ENCODE data around the gene PGP. TPM values are rescaled to one million over a fixed set of nuclear protein-coding genes. Genes with fewer than 3 reads are reported as not detected.
A peak's percentile ranks its signal among the peaks of the same experiment; 100 is the strongest.

Gene PGP
- total RNA-seq, 1 experiment from 2014 or later, result 38.3 TPM

GRCh38 chr16:2228161-2228824 lies 13.7 kb upstream of the PGP start:
- H2BK120ac ChIP-seq (ENCODE audit: low read depth, low read length, poor library complexity, severe bottlenecking), result no peak overlapping the region
- no peaks in the 10 kb centered on the region for H3K27me3 Mint-ChIP-seq (ENCODE audit: low read depth)

More at GRCh38 chr16:2228161-2228824, 13.7 kb upstream of the PGP start:
- H2BK12ac ChIP-seq (ENCODE audit: insufficient read length, low read depth, low read length), result no peak overlapping the region
- H3K56ac ChIP-seq (ENCODE audit: insufficient read length, low read depth, low read length), result no peak overlapping the region
- DNase-seq, result no peak
- H2BK5ac ChIP-seq (ENCODE audit: insufficient read length, low read length), result no peak overlapping the region
- no peak for TF ChIP-seq CTCF (conservative IDR thresholded peaks at IDR 0.05)
- no peak overlapping the region for H3K23ac ChIP-seq (ENCODE audit: insufficient read length, low read depth, low read length)
- H3K79me2 ChIP-seq (ENCODE audit: insufficient read depth, low read length), result peaks cover 5% of the 10 kb centered on the region; the same call in 1 of the 2 replicates
- Mint-ChIP-seq H3K4me1 (peaks cover 3% of the 10 kb centered on the region in 2 experiments; a peak in 1 of 4 replicates), H3K27ac (peak overlapping the region in 1 of 3 experiments; percentile 90; a peak in 1 of 7 replicates), H3K9me3 (no peaks in the 10 kb centered on the region), H3K36me3 (ENCODE audit: insufficient read depth in 1 of 3, low read depth in 3 of 3) (peaks cover 0 to 22% (median 14%) of the 10 kb centered on the region in 3 experiments; a peak in 6 of 7 replicates), H3K4me3 (no peak overlapping the region; a peak in 1 of 5 replicates)
- no peak overlapping the region for H3T11ph ChIP-seq (ENCODE audit: low read length)
- no peaks in the 10 kb centered on the region for H3K27me3 ChIP-seq (ENCODE audit: insufficient read depth, low read length)
- no peak overlapping the region for H3K27ac ChIP-seq (ENCODE audit: insufficient read length, low read depth, low read length)
- H3K4me2 ChIP-seq (ENCODE audit: insufficient read depth, insufficient read length, low read length), result no peak overlapping the region
- no peak overlapping the region for H2AFZ ChIP-seq (ENCODE audit: low read length)
- no peaks in the 10 kb centered on the region for H3K9me3 ChIP-seq (ENCODE audit: control insufficient read depth, low read depth, low read length)
- H3K4me1 ChIP-seq (ENCODE audit: insufficient read depth, low read length), result no peaks in the 10 kb centered on the region
- H4K8ac ChIP-seq (replicated peaks; ENCODE audit: insufficient read length, low read depth, low read length), result no peak overlapping the region
- H3K4ac ChIP-seq (ENCODE audit: low read depth, low read length), result no peak overlapping the region
- WGBS (ENCODE audit: extremely low coverage, insufficient read length, low lambda C conversion rate), result no CpG with 5 or more reads among the region's 25 CpGs
- H3K23me2 ChIP-seq (ENCODE audit: insufficient read length, low read depth, low read length, poor library complexity, severe bottlenecking), result no peaks in the 10 kb centered on the region
- no peaks in the 10 kb centered on the region for H3K79me1 ChIP-seq (ENCODE audit: insufficient read depth, low read depth, low read length, poor library complexity, severe bottlenecking)
- H3K14ac ChIP-seq (ENCODE audit: insufficient read depth, low read length), result no peak overlapping the region; the same call in 1 of the 2 replicates
- no peak overlapping the region for H2BK20ac ChIP-seq (ENCODE audit: low read depth, low read length, poor library complexity, severe bottlenecking)
- no peak overlapping the region for H3K9ac ChIP-seq (ENCODE audit: extremely low read depth, insufficient read length, low read length)
- no peak overlapping the region for H2AK5ac ChIP-seq (ENCODE audit: insufficient read length, low read length)
- no peak overlapping the region for H4K5ac ChIP-seq (ENCODE audit: insufficient read length, low read depth, low read length)
- no peak overlapping the region for H3K18ac ChIP-seq (ENCODE audit: insufficient read length, low read depth, low read length)
- no peaks in the 10 kb centered on the region for H4K20me1 ChIP-seq (ENCODE audit: control insufficient read depth, insufficient read depth, insufficient read length)
- no peak overlapping the region for H4K91ac ChIP-seq (ENCODE audit: insufficient read length, low read depth, low read length)
- no peak overlapping the region for H2BK15ac ChIP-seq (ENCODE audit: low read depth, low read length)

All from H9 (cell line).